Stimulated activated CD8-positive, alpha-beta memory T cell treated with anti-CD3 and anti-CD28 coated beads, Interleukin-12 subunit alpha, Interleukin-12 subunit beta, amount 100 ng/mL, for 24 hours (primary cell): Measurements from ENCODE around the gene PHF24.

Experiments
- DNase-seq: peaks from one replicate; pipeline ENCODE4 v3.0.0-alpha.2; 2020; ENCODE audit errors: extremely low read depth

PHF24 gene

GRCh38 chr9:34983209-34983608, 25.1 kb downstream of the PHF24 start:
- DNase-seq = no peak

- DNase-seq = no peak
Observed at GRCh38 chr9:34984049-34984448, 26.0 kb downstream of the PHF24 start.

- DNase-seq = no peak
Observed at GRCh38 chr9:34985311-34985899, 27.3 kb downstream of the PHF24 start.

GRCh38 chr9:34986540-34987047, 28.5 kb downstream of the PHF24 start:
- DNase-seq = no peak

DNA sequence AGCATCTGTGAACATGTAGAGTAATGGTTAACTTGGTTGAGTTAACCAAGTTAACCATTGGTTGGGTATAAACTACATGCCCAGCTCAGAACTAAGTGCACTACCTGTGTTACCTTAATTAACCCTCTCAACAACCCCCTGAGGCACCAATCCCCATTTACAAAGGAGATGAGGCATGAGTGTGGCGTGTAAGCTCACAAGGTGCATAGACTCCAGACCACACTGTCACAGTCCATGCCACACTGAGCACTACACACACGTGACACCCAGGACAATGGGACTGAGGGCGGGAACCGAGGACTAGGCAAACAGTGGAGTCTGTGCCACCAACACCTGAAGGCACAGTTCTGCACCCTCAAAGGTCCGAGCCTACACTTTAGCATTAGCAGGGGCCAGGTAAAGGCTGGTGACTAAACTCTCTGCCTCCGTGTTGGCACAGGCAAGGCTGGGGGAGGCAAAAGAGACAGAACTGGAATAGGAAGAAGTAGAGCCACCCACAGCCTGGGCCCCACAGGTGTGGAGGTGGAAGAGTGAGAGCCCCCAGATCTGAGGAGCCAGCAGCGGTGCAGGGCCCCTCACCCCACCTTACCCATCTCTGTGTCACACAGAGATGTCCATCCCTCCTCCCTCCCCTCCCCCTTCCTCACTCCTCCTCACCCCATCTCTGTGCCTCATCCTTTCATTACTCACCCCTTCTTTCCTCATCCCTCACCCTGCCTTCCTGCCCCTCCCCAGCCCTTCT, 29.2 kb downstream of the PHF24 start:
- no peak for DNase-seq

DNA sequence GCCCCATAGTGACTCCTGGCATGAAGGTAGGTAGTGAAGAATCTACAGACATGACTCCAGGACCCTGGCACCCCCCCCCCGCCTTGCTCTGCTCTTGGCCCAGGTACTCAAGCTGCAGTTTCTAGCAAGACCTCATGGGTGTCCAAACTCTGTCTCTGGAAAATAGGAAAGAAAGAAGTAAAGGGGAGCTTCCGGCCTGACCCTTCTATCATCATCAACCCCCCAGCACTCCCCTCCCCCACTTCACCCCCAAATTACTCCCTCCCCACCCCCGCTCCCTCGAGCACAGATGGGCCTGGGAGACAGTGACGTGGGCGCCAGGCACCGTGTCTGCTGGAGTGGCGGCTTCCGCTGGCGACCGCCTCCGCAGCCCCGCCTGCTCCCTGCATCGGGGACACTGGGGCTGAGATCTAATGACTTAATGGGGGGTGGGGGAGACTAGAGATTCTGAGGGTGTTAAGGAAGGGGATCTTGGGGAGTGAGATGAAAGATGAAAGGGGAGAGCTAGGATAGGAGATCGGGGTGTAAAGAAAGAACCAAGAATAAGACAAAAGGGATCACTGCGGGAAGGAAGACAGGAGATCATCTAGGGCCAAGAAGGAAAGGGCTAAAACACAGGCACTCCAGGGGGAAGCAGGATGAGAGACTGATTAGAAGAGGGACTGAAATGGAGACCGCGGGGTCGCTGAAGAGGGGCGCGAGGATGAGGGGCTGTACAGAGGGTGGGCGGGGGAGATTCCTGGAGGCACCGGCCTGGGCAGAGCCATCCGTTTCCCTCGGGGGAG, 30.3 kb downstream of the PHF24 start:
- no peak for DNase-seq

GRCh38 chr9:34989003-34989945, 31.2 kb downstream of the PHF24 start, which contains the start of gene DNAJB5:
TSS of gene DNAJB5 (plus strand) at chr9:34989745. CDS start at chr9:34990631, 886 bp downstream.
- peak; percentile 91 for DNase-seq

- no peak for DNase-seq
Observed at GRCh38 chr9:34989946-34990635, 32.0 kb downstream of the PHF24 start.

GRCh38 chr9:34990908-34991606, 33.0 kb downstream of the PHF24 start:
- no peak for DNase-seq

GRCh38 chr9:34991607-34992375, 33.7 kb downstream of the PHF24 start:
- DNase-seq = no peak

DNA sequence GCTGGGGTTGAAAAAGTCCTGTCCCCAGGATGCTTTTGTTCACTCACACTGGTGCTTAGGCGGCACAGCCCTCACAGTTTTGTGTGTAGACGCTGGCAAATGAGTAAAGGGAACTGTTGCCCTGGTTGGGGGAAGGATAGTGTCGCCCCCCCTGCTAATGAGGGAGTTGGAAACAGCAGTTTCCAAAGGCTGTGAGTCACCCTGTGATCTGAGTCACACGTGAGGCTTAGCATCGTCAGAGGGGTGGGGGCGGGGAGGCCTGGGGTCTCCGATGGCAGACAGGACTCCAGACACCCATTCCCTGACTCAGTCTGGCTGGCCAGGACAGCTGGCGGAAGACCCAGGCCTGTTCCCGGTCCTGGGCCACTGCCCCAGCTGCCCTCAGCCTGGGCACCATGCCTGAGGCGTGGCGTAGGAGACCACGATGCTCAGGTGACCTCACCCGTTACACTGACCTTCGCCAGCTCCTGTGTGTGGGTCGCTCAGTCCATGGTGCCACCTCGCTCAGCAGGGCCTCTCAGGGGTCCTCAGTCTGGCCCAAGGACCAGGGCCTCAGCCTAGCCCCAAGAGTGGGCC, 34.4 kb downstream of the PHF24 start:
- DNase-seq = peak; percentile 39

DNA sequence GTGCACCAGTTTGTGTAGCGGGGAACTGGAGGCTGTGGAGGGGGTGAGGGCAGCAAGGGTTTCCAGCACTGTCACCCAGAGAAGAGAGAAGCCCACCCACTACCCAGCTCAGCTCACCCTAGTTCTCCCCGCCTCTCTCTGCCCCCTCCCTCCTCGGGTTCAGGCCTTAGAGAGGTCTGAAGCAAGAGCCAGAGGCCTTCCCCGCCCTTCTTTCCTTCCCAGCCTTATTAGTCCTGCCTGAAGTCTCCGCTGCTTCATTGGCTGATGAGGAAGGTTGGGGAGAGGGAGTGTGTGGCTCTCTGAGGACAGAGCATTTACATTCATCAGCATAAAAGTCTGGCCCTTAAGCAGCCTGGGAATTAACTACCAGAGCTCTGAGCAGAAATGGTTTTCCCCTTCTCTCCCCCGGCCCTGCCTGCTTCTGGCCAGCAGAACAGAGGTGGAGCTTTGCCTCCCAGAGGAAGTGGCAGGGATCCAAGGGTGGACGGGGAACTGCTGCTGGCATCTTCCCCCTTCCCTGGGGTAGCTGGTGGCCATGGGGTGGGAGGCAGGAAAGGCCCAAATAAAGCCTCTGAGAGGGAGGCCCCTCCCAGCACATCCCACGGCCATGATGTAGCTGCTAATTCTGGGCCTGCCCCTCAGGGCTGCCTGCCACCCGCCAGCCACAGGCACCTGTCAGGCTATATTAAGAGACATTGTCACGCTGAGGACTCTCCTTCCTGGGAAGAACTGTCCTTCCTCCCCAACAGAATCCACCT, 35.6 kb downstream of the PHF24 start:
- DNase-seq = no peak

GRCh38 chr9:34994260-34994899, 36.3 kb downstream of the PHF24 start:
- DNase-seq = no peak

DNA sequence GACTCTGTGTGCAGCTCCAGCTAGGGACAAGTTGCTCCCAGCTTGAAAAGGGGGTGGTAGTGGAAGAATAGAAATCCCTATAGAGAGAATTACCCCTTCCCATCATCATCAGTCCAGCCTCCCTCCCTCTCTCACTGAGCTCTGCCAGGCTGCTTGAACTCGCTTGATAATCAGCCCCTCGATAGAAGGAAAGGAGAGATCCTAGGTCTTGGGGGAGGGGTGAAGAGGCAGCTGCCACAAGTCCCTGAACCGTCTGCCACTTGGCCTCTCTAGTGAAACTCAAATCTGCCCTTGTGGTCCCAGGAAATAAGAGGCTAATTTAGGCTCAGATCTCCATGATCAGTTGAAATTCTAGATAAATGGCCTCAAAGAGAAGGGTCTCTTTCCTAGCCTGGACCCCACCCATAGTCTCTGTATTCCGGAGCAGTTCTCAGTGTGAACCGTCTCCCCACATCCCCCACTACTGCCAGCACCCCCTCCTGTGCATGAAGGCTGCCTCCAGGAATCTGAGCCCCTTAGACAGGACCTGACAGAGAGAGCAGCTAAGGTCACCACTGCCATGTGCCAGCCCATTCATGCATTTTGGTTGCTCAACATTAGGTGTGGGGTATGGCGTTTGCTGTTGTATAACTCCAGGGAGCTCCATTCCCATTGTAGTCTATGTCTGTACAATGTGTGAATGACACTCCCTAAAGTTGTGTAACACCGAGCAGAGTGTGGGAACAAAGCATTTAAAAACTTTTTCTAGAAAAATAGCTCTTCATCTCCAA, 37.0 kb downstream of the PHF24 start:
- DNase-seq = no peak

GRCh38 chr9:34995670-34996060, 37.6 kb downstream of the PHF24 start:
- DNase-seq = no peak

DNA sequence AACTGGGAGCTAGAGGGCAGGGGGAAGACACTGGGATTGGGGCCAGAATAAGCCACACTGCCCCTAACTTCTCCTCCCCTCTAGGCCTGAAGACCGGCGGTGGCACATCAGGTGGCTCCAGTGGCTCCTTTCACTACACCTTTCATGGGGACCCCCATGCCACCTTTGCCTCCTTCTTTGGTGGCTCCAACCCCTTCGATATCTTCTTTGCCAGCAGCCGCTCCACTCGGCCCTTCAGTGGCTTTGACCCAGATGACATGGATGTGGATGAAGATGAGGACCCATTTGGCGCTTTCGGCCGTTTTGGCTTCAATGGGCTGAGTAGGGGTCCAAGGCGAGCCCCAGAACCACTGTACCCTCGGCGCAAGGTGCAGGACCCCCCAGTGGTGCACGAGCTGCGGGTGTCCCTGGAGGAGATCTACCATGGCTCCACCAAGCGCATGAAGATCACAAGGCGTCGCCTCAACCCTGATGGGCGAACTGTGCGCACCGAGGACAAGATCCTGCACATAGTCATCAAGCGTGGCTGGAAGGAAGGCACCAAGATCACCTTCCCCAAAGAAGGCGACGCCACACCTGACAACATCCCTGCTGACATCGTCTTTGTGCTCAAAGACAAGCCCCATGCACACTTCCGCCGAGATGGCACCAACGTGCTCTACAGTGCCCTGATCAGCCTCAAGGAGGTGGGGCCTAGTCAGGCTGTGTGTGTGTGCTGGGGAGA, 38.3 kb downstream of the PHF24 start:
- DNase-seq = no peak
